ENCODE measurements around the gene SALL4.

The SALL4 gene

GRCh38 chr20:51812861-51813260 is 10.5 kb upstream of the SALL4 start:
- Mint-ChIP-seq H3K36me3 (ENCODE audit: low read depth) (no peaks in the 10 kb centered on the region), H3K9me3 (no peaks in the 10 kb centered on the region), H3K4me3 (no peak overlapping the region), H3K27me3 (peaks cover 3% of the 10 kb centered on the region), H3K4me1 (ENCODE audit: low read depth) (no peaks in the 10 kb centered on the region), H3K27ac (no peak overlapping the region)
- intact Hi-C loops (cut with micrococcal nuclease) = no loop called here

DNA sequence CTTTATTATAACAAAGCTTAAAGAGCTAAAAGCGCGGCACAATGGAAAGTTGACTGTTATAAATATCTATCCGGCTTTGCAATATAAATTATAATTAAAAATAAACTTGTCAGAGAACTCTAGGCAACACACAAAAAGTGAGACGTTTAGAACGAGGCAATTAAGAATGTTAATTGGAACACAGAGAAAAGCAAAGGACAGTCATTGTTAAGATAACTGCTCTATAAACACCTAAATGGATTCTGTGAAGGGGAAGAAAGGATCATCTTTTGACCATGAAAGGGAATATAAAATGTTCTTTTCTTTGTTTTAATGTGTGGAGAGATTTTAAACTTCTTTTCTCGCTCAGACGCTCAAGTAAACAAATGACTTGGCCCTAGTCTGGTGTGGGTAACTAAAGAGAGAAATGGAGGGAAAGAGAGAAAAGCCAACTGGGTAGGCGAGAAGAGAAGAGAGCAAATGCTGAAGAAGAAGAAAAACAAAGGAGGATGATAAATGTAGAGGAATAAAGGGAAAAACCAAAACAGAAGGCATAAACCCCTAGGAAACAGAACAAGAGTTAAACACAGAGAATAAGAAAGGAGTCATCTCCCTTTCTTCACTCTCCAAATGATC is 9.3 kb upstream of the SALL4 start:
- Mint-ChIP-seq H3K27me3 (peaks cover 3% of the 10 kb centered on the region), H3K27ac (no peak overlapping the region), H3K36me3 (ENCODE audit: low read depth) (no peaks in the 10 kb centered on the region), H3K9me3 (no peaks in the 10 kb centered on the region), H3K4me1 (ENCODE audit: low read depth) (no peaks in the 10 kb centered on the region), H3K4me3 (no peak overlapping the region)
- intact Hi-C loops (cut with micrococcal nuclease) = no loop called here

DNA sequence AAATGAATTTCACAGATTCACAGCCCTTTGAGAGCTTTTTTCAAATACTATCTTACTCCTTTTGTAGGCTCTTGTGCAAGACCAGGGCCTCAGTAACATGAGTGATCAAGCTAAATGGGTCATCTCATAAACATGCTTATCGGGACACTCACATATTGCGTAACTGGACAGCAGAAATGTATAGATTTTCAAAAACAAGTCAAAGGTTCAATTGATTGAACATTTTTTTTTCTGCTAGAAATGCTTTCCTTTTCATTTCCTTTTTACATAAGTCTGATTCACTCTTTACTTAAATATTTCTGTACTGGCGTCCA is 8.7 kb upstream of the SALL4 start:
- Mint-ChIP-seq H3K27ac (no peak overlapping the region), H3K9me3 (no peaks in the 10 kb centered on the region), H3K27me3 (peaks cover 3% of the 10 kb centered on the region), H3K4me1 (ENCODE audit: low read depth) (no peaks in the 10 kb centered on the region), H3K4me3 (no peak overlapping the region), H3K36me3 (ENCODE audit: low read depth) (no peaks in the 10 kb centered on the region)
- intact Hi-C loops (cut with micrococcal nuclease) = no loop called here

- no peak overlapping the region for H3K4me3 Mint-ChIP-seq
- no peaks in the 10 kb centered on the region for H3K36me3 Mint-ChIP-seq (ENCODE audit: low read depth)
- H3K4me1 Mint-ChIP-seq (ENCODE audit: low read depth) = no peaks in the 10 kb centered on the region
- peaks cover 3% of the 10 kb centered on the region for H3K27me3 Mint-ChIP-seq
- intact Hi-C loops (cut with micrococcal nuclease) = no loop called here
- H3K9me3 Mint-ChIP-seq = no peaks in the 10 kb centered on the region
- no peak overlapping the region for H3K27ac Mint-ChIP-seq
Measured at GRCh38 chr20:51810155-51811041, 8.1 kb upstream of the SALL4 start.

DNA sequence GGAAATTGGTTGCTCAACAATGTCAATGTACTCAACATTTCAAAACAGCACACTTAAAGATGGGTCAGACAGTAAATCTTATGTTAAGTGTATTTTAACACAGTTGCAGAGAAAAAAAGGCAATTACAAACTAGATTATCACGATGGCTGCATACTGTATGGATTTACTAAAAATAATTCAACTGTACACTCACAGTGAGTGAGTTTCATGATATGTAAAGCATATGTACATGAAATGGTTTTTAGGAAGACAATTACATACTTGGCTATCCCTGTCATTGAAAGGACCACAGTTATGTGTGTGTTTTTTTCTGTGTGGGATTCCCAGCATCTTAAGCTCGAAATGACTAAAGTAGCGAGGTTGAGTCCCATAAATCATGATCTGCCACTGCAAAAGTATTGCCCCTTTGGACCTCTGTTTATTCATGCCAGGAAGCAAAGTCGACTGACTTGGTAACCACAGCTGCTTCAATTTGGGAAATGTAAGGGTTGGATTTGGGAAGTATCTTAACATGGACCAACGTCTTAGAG is 5.5 kb upstream of the SALL4 start:
- H3K36me3 Mint-ChIP-seq (ENCODE audit: low read depth) = no peaks in the 10 kb centered on the region
- no peaks in the 10 kb centered on the region for H3K9me3 Mint-ChIP-seq
- no peak overlapping the region for H3K4me3 Mint-ChIP-seq
- intact Hi-C loops (cut with micrococcal nuclease) = no loop called here
- H3K27ac Mint-ChIP-seq = no peak overlapping the region
- peaks cover 11% of the 10 kb centered on the region for H3K27me3 Mint-ChIP-seq
- H3K4me1 Mint-ChIP-seq (ENCODE audit: low read depth) = no peaks in the 10 kb centered on the region

DNA sequence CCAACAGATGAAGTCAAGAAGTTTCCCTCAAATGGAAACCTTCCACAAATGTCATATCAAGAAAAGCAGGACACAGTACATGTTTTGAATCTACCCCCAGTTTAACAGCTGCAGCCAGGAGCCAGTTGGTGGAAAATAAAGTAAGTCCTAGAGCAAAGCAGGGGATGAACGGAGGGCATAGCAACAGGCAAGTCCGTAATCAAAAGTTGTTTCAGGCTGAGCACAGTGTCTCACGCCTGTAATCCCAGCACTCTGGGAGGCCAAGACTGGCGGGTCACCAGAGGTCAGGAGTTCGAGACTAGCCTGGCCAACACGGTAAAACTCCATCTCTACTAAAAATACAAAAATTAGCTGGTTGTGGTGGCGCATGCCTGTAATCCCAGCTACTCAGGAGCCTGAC is 2.4 kb upstream of the SALL4 start:
- peaks cover 39% of the 10 kb centered on the region for H3K27me3 Mint-ChIP-seq
- H3K4me1 Mint-ChIP-seq (ENCODE audit: low read depth) = peaks cover 15% of the 10 kb centered on the region
- H3K27ac Mint-ChIP-seq = no peak overlapping the region
- H3K9me3 Mint-ChIP-seq = no peaks in the 10 kb centered on the region
- intact Hi-C loops (cut with micrococcal nuclease) = no loop called here
- no peak overlapping the region for H3K4me3 Mint-ChIP-seq
- H3K36me3 Mint-ChIP-seq (ENCODE audit: low read depth) = no peaks in the 10 kb centered on the region

GRCh38 chr20:51803148-51803854 is 980 bp upstream of the SALL4 start:
- Mint-ChIP-seq H3K4me3 (no peak overlapping the region), H3K9me3 (no peaks in the 10 kb centered on the region), H3K27ac (no peak overlapping the region), H3K36me3 (ENCODE audit: low read depth) (no peaks in the 10 kb centered on the region), H3K4me1 (ENCODE audit: low read depth) (peaks cover 25% of the 10 kb centered on the region), H3K27me3 (peaks cover 44% of the 10 kb centered on the region)
- intact Hi-C loops (cut with micrococcal nuclease) = no loop called here

DNA sequence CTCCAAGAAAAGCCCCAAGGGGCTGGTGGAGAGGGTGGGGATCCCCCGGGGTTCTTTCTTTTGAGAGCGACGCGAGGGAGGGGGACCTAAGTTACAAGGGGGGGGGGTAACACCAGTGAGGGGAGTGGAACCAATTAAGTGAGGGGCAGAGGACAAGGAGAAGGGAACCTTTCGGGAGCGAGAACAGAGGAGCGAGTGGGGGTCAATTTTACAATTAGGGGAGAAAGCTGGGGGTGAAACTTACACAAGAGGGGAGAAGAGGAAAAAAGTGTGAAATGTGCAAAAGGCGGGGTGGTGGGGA is 548 bp downstream of the SALL4 start:
- H3K4me3 Mint-ChIP-seq = no peak overlapping the region
- no peaks in the 10 kb centered on the region for H3K9me3 Mint-ChIP-seq
- H3K36me3 Mint-ChIP-seq (ENCODE audit: low read depth) = no peaks in the 10 kb centered on the region
- peaks cover 44% of the 10 kb centered on the region for H3K27me3 Mint-ChIP-seq
- peaks cover 25% of the 10 kb centered on the region for H3K4me1 Mint-ChIP-seq (ENCODE audit: low read depth)
- no peak overlapping the region for H3K27ac Mint-ChIP-seq
- intact Hi-C loops (cut with micrococcal nuclease) = no loop called here

DNA sequence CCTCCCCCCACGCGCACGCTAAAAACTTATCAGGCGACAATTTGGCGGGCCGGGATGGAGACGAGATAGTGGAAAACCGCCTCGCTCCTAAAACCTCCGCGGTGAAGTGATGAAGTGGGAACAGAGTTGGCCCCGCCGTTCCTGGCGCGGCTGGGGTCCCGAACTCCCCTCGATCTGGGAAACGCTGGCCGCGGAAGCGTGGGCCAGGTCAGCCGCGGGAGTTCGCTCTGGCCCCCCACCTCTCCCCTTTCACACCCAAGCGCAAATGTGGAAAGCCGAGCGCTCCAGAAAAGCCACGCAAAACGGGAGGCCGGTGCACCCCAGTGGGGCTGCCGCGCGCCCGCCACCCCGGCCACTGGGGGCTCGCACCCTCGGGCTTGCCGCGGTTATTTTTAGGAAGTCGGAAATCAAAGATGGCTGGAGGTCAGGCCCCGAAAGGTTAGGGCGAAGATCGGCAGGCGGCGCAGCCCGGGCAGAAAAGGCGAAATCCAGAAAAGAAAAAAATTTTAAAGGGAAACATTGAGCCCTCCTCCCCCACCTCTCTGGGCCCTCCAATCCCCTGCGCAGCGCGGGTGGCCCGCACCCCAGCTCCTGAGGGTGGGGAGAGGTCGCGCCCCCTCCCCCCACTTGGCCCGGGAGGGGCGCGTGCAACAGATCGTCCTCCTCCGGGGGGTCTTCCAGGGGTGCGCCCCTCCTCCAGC is 1.0 kb downstream of the SALL4 start:
- no peaks in the 10 kb centered on the region for H3K36me3 Mint-ChIP-seq (ENCODE audit: low read depth)
- intact Hi-C loops (cut with micrococcal nuclease) = no loop called here
- H3K27me3 Mint-ChIP-seq = peaks cover 44% of the 10 kb centered on the region
- no peak overlapping the region for H3K27ac Mint-ChIP-seq
- peaks cover 25% of the 10 kb centered on the region for H3K4me1 Mint-ChIP-seq (ENCODE audit: low read depth)
- H3K9me3 Mint-ChIP-seq = no peaks in the 10 kb centered on the region
- peak overlapping the region; percentile 70 for H3K4me3 Mint-ChIP-seq

DNA sequence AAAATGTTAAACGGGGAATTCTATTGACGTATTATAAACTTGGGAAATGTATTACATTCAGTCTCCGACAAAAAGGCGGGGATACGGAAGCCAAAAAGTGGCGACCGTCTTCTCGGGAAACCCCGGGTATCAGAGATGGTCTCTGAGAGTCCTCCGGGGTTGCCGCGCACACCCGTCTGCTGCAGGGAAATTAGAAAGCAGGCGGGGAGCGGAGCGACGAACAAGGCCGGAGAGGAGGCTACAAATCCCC is 1.5 kb downstream of the SALL4 start:
- Mint-ChIP-seq H3K36me3 (ENCODE audit: low read depth) (no peaks in the 10 kb centered on the region), H3K27ac (no peak overlapping the region), H3K4me3 (peak overlapping the region; percentile 70), H3K4me1 (ENCODE audit: low read depth) (peaks cover 25% of the 10 kb centered on the region), H3K27me3 (peaks cover 44% of the 10 kb centered on the region), H3K9me3 (no peaks in the 10 kb centered on the region)
- intact Hi-C loops (cut with micrococcal nuclease) = no loop called here

DNA sequence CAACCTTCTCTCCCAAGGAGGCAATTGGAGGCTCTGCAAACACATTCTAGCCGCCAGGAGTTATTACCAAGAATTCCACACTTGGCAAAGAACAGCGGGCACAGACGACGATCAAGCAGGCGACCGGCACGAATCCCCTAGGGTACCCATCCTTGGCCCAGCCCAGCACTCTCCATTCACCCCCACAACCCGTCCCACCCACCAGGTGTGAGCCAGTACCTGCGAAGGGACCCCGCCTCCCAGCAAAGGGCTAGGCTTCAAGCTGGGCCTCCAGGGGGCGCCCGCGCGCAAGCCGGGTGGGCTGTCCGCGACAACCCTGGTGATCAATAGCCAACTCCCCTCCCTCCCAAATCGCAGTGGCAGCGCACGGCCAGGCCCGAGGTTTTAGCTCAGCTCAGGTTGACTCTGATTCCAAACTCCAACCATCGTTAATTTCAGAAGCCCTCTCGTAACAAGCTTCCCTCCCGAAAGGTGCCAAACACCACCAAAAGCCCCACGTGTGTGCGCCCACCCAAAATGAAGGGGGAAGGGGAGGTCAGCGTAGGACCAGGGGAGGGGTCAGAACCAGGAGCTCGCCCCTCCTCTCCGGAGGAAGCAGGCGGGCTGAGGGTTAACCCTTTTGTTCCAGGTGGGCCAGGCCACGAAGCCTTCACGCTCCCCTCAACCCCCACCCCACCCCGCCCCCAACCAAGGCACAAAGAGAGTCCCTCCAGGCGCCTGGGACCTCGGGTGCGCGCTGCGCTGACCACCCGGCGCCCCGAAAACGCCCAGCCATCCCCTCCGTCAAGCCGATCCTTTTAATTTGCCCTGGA is 2.1 kb downstream of the SALL4 start:
- Mint-ChIP-seq H3K27ac (no peak overlapping the region), H3K4me1 (ENCODE audit: low read depth) (peaks cover 25% of the 10 kb centered on the region), H3K4me3 (peak overlapping the region; percentile 70), H3K27me3 (peaks cover 44% of the 10 kb centered on the region), H3K36me3 (ENCODE audit: low read depth) (no peaks in the 10 kb centered on the region), H3K9me3 (no peaks in the 10 kb centered on the region)
- intact Hi-C loops (cut with micrococcal nuclease) = no loop called here

GRCh38 chr20:51799401-51799860 is 2.9 kb downstream of the SALL4 start:
- H3K27ac Mint-ChIP-seq = no peak overlapping the region
- H3K9me3 Mint-ChIP-seq = no peaks in the 10 kb centered on the region
- H3K36me3 Mint-ChIP-seq (ENCODE audit: low read depth) = no peaks in the 10 kb centered on the region
- H3K4me1 Mint-ChIP-seq (ENCODE audit: low read depth) = peaks cover 25% of the 10 kb centered on the region
- H3K27me3 Mint-ChIP-seq = peaks cover 39% of the 10 kb centered on the region
- H3K4me3 Mint-ChIP-seq = peak overlapping the region; percentile 39
- intact Hi-C loops (cut with micrococcal nuclease) = no loop called here

GRCh38 chr20:51797357-51798025 is 4.8 kb downstream of the SALL4 start:
- Mint-ChIP-seq H3K27me3 (peaks cover 31% of the 10 kb centered on the region), H3K27ac (no peak overlapping the region), H3K4me3 (no peak overlapping the region), H3K9me3 (no peaks in the 10 kb centered on the region), H3K36me3 (ENCODE audit: low read depth) (no peaks in the 10 kb centered on the region), H3K4me1 (ENCODE audit: low read depth) (peaks cover 25% of the 10 kb centered on the region)
- intact Hi-C loops (cut with micrococcal nuclease) = no loop called here
